DMS79 treated with DMSO at 0.1 percent for 48 hours (cell line): ENCODE measurements around the gene MID1.

ENCODE experiments used
- DNase-seq: peaks from one replicate; lab custom pipeline; 2025; lab: John Stamatoyannopoulos, UW

Gene MID1

GRCh38 chrX:10576777-10577447 is 43.5 kb downstream of the MID1 start:
- no peak for DNase-seq

DNA sequence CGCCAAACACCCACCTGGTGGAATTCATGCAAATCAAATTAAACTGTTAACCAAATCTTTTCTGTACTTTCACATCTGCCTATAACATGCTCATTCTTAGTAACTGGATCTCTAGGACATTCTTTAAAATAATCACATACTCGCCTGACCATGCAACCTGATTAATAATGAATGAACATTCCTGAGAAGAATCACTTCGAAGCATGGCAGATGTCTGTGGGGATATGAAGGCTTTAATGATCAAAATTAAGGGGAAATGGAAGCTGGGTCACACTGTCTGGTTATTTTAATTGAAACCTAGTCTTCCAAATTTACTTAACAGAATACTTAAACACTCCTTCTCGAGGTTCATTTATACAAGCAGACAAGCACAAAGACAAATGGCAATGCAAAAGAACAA is 44.2 kb downstream of the MID1 start:
- no peak for DNase-seq

GRCh38 chrX:10574663-10575062 is 45.7 kb downstream of the MID1 start:
- DNase-seq, result no peak

- no peak for DNase-seq
These were observed 49.1 kb downstream of the MID1 start for GRCh38 chrX:10571260-10571659.

DNA sequence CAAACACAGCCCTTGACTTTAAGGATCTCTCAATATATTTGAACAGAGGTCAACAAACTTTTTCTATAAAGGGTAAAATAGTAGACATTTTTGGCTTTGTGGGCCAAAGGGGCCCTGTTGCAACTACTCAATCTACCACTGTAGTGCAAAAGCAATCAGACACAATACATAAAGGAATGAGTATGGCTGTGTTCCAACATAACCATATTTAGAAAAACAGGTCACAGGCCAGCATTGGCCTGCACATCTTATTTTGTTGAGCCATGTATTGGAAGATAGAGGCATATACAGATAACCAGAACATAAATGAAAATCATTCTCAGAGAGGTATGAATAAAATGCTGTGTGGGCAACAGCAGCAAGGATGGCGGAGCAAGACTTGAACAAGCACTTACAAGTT is 49.8 kb downstream of the MID1 start:
- no peak for DNase-seq

GRCh38 chrX:10569946-10570345 is 50.4 kb downstream of the MID1 start:
- DNase-seq, result no peak

DNA sequence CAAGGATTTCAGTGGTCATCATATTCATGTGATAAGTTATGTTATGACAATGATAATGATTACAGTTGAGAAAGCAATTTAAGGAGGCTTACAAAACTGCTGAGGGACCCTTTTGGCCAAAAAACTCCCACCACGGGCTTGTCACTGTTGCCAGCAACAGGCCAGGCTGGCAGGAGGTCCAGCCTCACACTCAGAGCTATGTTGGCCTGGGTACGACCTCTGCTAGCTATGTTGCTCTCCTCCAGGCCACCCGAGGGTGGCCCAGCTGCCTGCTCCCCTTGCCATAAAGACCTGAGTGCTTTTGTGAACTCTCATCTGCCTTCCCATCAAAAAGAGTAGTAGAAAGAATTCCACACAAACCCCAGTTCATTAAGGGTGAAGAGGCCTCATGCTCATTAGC is 52.0 kb downstream of the MID1 start:
- DNase-seq, result no peak

DNA sequence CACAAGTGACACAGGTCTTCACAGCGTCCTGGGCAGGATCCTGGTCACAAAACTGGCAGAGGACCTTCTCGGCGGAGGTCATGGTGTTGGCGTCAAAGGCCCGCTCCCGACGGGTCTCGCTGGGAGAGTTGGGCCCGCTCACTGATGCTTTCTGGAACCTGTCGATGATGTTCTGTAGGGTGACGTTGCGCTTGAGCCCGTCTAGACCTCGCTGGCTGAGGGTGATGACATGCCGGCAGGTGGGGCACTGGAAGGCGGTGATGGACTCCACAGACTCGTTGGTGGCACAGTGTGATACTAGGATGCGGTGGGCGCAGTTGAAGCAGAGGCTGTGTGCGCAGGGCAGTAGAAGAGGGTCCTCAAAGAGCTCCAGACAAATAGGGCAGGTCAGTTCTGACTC is 53.2 kb downstream of the MID1 start:
- no peak for DNase-seq

DNA sequence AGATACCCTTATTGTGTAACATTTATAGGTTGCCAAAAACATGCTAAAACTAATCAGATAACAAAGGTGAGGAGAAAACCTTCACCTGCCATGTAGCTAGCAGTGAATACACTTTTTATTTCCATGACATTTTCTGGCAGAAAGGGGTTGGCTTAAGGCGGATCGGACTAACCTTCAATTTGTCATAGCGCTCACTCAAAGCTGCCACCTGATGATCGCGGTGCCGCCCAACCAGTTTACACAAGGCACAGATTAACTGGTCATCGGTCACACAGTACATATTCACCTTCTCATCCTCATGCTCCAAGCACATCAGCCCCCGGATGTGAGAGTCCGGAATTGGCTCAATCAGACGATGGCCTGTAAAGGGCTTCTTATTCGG is 53.7 kb downstream of the MID1 start:
- no peak for DNase-seq

DNA sequence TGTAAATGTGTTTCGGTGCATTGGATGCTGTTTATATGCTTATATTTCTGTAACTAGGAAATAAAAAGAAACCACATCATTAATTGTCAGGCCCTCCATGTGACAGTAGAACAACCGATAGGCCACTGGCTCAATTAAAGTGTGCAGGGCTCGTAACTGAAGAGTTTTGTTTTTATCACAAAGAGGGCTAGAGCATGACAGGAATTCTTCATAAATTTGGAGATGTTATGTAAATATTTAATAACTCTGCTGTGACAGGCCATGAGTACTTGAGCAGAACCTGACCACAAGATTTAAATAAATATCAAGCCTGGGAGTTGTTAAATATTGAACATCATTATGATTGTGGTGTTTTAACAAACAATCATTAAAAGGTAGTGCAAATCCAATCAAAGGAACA is 55.9 kb downstream of the MID1 start:
- DNase-seq, result peak; percentile 60

DNA sequence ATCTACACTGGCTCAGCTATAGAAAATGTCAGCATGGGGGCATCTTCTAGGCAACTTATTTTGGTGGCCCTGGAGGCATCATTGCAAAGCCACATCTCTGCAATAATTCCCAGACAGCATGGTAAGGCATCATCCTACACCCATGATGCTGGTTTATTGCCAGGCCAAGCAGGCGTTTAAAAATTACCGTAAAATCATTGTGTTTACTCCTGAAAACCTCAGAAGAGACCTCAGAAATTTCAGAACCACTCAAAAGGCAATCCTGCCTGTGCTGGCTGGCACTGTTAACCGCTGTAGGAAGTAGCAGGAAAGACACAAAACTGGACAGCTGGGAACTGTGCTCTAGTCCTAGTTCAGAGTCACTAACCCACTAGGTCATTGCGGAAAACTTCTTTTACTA is 63.2 kb downstream of the MID1 start:
- DNase-seq, result no peak

- no peak for DNase-seq
These were observed 64.0 kb downstream of the MID1 start for GRCh38 chrX:10556405-10556804.

- no peak for DNase-seq
These were observed 64.5 kb downstream of the MID1 start for GRCh38 chrX:10555846-10556245.

- DNase-seq, result no peak
These were observed 65.6 kb downstream of the MID1 start for GRCh38 chrX:10554612-10555270.

DNA sequence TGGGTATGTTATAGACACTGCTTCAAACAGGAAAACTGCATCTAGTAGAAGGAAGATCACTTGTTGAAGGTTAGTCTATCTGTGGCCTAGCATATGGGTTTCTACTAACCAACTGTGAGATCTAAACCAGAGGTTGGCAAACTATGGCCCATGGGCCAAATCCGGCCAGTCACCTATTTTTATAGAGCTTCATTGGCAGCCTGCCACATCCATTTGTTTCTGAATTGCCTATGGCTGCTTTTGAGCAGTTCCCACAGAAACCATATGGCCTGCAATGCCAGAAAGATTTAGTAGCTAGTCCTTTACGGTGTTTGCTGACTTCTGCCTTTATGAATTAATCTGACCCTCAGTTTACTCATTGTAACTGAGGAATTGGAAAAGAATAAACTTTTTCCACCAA is 71.1 kb downstream of the MID1 start:
- DNase-seq, result no peak

- no peak for DNase-seq
These were observed 71.7 kb downstream of the MID1 start for GRCh38 chrX:10548688-10549087.

DNA sequence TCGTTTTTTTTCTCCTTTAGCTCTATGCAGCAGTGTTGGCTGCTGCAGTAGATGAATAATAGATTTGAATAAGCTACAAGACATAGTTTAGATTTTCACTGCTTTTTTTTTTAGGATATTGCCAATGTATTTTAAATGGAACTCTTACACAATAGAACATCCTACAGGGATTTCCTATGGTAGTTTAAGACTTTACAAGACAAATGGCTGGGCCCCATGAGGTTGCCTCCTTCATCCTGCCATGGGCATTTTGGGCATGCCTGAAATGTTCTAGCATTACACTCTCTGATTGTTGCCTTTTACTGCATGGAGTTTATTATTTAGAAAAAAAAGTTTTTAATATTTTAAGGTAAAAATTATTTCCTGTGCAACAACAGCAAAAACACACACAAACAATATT is 74.5 kb downstream of the MID1 start:
- DNase-seq, result no peak

GRCh38 chrX:10542586-10542985 is 77.8 kb downstream of the MID1 start:
- DNase-seq, result no peak

DNA sequence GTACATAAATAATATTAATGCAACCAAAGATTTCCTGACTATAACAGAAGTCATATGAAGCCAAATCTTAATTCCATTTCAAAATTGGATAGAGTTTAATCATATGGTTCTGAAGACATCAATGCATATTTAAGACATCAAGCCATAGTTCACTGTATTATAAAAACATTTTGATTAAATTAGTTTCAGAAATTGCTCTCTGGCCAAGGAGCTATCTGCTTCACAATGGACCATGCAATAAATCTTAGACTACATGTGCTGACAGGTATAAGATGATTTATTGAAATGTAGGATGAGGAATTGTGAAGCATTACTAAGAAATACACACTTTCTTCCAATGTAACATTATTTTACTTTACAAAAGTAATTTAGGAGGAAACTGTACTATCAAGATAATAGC is 81.6 kb downstream of the MID1 start:
- no peak for DNase-seq

DNA sequence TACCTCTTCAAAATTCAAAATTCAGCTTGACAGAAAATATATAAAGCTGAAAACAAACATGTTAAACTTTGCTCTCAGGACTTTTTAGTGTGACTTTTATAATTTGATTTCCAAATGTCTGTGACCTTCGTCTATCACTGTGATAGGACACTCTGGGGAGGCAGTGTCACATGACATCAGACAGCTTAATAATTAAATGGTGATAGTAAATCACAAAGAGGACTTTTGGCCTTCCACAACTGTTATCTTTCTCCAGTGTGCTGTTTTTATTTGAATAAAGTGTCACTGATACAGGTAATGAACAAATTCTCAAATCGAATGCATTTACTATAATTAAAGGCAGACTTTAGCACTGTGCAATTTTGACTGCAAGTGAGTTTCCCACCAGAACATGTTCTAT is 83.1 kb downstream of the MID1 start:
- no peak for DNase-seq

DNA sequence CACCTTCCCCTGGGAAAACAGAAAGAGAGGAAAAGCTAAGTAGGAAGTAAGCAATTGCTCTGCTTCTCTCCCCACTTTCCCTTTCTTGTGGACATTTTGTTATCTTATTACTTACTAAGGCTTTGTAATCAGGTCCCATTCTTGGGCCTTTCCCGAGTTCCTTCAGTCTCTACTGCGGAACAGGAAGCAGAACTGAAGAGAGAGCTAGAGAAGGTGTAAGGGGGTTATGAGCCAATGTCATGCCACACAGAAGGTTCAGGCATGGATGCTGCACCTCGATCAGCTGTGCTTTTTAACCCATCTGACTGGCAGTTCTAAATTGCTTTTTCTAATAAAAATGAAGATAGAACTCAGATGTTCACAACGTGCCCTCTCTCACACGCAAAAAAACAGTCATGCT is 83.6 kb downstream of the MID1 start:
- DNase-seq, result no peak

DNA sequence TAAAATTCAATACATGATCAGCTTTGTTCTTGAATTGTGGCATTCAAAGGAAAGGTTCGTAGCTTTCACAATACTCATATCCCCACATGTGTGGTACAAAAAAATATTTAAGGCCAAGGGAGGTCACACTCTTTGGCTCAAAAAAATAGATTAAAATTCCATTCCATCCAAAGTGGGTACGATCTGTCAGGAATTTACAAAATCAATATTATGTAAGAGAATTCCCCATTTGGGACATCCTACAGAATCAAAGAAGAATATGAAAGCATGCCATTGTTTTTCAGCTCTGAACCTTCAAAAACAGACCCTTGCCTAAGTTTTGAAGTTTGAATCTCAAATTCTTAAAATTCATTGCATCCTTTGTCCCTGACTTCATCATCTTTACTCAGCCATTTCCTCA is 85.8 kb downstream of the MID1 start:
- DNase-seq, result no peak

GRCh38 chrX:10533696-10534365 is 86.6 kb downstream of the MID1 start:
- no peak for DNase-seq

DNA sequence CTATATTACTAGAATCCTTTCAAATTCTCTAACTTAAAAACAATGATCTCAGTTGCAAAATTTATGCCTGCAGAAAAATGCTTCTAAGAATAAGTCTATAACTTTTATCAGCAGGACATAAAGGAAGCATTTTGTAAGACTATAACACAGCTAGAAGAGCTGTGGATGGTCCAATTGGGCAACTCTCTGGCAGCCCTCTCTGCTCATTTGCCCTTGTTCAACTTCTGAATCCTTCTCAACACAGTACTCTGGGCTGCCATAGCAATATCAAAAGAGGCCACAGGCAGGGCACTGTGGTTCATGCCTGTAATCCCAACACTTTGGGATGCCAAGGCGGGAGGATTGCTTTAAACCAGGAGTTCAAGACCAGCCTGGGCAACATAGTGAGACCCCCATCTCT is 88.5 kb downstream of the MID1 start:
- no peak for DNase-seq
